GM18861 (cell line): ENCODE results near the gene SNX4.

ENCODE experiments used
- ATAC-seq: cut with Tn5 transposase; IDR thresholded peaks from one replicate; pipeline ENCODE4 v1.9.1; 2021; ENCODE audit not compliant: unreplicated experiment

The SNX4 gene

GRCh38 chr3:125462722-125463299, 57.2 kb downstream of the SNX4 start:
- ATAC-seq, result no peak

- no peak for ATAC-seq
These were observed 58.1 kb downstream of the SNX4 start for GRCh38 chr3:125461896-125462295.

- no peak for ATAC-seq
These were observed 59.8 kb downstream of the SNX4 start for GRCh38 chr3:125460233-125460632.

GRCh38 chr3:125443923-125444322, 76.1 kb downstream of the SNX4 start:
- ATAC-seq, result no peak

GRCh38 chr3:125442506-125442905, 77.5 kb downstream of the SNX4 start:
- no peak for ATAC-seq

GRCh38 chr3:125440970-125441369, 79.0 kb downstream of the SNX4 start:
- no peak for ATAC-seq

- no peak for ATAC-seq
These were observed 79.4 kb downstream of the SNX4 start for GRCh38 chr3:125440559-125440955.

- no peak for ATAC-seq
These were observed 82.2 kb downstream of the SNX4 start for GRCh38 chr3:125437631-125438435.

GRCh38 chr3:125436921-125437320, 83.1 kb downstream of the SNX4 start:
- no peak for ATAC-seq

GRCh38 chr3:125435231-125435630, 84.8 kb downstream of the SNX4 start:
- no peak for ATAC-seq

- ATAC-seq, result peak; percentile 40
These were observed 85.4 kb downstream of the SNX4 start for GRCh38 chr3:125434582-125435011.

GRCh38 chr3:125433611-125434041, 86.4 kb downstream of the SNX4 start:
- no peak for ATAC-seq

GRCh38 chr3:125433091-125433534, 86.9 kb downstream of the SNX4 start:
- ATAC-seq, result no peak

- ATAC-seq, result no peak
These were observed 87.9 kb downstream of the SNX4 start for GRCh38 chr3:125431912-125432790.

- no peak for ATAC-seq
These were observed 88.6 kb downstream of the SNX4 start for GRCh38 chr3:125431391-125431790.

- no peak for ATAC-seq
These were observed 91.7 kb downstream of the SNX4 start for GRCh38 chr3:125428216-125428830.

- no peak for ATAC-seq
These were observed 101.7 kb downstream of the SNX4 start for GRCh38 chr3:125418306-125418705.

GRCh38 chr3:125416235-125416634, 103.8 kb downstream of the SNX4 start:
- no peak for ATAC-seq

- no peak for ATAC-seq
These were observed 105.3 kb downstream of the SNX4 start for GRCh38 chr3:125414669-125415068.

- ATAC-seq, result no peak
These were observed 109.1 kb downstream of the SNX4 start for GRCh38 chr3:125410922-125411321.

- no peak for ATAC-seq
These were observed 113.9 kb downstream of the SNX4 start for GRCh38 chr3:125406070-125406469.
